Embryonic facial prominence (tissue), 1 donor: ENCODE data around the gene NOL9.
A peak's percentile ranks its signal among the peaks of the same experiment; 100 is the strongest.

Experiments used
- DNase-seq: peaks from one replicate; pipeline ENCODE4 v3.0.0-alpha.2; 2016; ENCODE audit errors: extremely low spot score

NOL9 gene

DNA sequence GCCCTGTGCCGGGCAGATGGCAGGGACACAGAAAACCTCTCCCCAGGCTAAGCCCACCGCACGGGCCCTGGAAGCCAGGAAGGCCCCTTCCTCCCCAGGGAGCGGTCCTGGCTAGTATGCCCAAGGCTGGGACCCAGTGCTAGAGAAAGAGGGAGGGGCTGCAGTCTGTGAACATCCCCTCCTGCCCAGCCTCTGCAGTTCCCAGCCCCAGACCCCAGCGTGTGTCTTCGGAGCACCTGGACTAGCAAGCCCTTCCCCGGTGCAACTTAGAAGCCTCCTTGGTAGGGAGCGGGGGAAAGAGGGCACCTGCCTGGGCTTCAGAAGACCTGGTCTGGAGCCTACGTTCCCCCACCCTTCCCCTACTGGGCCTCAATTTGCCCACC, 64.9 kb downstream of the NOL9 start:
- no peak for DNase-seq

DNA sequence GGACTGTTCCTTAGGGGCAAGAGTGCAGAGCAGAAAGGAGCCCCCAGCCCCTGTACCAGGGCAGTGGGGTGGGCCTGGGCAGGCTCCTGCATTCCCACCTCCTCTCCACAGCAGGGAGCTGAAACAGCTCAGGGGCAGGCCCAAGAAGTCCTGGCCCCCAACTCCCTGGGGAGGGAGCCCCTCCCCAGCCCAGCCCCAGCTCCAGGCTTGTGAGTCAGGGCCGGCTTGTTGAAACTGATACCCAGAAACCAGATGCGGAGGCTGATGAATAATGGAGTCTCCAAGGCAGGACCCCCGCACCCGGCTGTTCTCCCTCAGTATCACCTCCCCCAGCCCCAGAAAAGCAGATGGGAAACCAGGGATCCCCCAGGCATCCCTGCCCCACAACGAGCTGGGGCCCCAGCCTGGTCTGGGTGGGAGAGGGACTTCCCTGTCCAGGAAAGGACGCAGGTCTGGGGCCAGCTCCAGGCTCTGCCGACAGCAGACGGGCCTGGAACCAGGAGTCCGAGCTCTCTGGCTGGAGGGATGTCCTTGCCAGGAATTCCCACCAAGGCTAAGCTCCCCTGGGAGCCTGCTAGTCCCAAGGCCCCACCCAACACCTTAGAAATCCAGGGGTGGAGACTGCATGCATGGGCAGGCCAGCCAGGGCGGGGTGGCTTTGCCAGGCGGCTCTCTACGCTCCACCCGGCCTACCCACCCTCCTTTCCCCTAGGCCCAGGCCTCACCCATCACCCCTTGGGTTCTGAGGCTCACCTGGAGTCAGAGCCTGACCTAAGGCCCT, 65.5 kb downstream of the NOL9 start:
- DNase-seq: no peak

DNA sequence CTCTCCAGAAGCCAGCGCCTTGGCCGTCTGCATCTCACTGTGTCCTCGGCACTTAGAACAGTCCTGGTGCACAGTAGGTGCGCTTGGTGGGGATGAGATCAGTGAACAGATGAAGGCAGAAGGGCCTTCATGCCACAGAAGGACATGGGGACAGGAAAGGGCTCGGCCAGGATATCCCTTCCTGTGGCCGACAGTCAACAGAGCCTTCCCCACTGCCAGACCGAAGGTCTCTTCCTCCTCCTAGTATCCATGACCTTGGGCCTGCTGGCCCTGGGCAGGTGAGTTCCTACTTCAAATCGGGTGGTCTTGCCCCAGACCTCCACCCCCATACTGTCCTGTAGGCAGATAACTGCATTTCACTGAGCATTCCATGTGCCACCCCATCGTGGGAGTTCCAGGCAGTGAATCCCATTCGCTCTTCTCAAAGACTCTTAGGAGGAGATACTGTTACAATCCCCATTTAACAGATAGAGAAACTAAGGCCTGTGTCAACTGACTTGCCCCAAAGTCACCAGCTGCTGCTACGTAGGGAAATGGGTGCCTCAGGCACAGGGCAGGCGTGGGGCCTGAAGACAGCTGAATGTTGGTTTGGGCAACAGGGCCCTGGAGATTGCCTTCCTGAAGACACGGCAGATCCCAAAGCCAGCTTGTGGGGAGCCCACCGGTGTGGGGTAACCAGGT, 66.4 kb downstream of the NOL9 start:
- no peak for DNase-seq

DNA sequence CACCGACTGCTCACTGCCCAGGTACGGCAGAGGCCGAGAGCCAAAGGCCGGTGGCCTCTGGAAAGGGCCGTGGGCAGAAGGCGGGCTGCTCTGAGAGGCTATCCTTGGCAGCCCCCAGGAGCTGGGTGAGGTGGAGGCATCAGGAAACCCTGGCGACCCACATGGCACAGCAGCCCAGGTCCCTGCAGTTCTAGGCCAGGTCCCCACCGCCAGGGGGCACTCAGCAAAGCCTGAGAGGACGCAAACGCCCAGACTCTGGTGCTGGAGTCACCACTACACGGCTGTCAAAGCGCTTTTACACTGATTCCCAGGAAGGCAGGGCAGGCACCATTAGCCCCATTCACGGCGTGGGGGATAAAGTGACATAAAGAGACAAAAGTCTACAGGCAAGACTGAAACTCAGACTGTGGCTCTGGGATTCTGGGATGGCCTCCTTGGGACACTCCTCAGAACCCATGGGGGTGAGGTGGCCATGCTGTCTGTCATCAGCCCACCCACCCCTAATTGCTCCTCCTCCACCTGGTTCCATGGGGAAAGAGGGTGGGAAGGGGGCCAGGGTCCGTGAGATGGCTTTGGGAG, 67.8 kb downstream of the NOL9 start:
- DNase-seq: peak; percentile 67

DNA sequence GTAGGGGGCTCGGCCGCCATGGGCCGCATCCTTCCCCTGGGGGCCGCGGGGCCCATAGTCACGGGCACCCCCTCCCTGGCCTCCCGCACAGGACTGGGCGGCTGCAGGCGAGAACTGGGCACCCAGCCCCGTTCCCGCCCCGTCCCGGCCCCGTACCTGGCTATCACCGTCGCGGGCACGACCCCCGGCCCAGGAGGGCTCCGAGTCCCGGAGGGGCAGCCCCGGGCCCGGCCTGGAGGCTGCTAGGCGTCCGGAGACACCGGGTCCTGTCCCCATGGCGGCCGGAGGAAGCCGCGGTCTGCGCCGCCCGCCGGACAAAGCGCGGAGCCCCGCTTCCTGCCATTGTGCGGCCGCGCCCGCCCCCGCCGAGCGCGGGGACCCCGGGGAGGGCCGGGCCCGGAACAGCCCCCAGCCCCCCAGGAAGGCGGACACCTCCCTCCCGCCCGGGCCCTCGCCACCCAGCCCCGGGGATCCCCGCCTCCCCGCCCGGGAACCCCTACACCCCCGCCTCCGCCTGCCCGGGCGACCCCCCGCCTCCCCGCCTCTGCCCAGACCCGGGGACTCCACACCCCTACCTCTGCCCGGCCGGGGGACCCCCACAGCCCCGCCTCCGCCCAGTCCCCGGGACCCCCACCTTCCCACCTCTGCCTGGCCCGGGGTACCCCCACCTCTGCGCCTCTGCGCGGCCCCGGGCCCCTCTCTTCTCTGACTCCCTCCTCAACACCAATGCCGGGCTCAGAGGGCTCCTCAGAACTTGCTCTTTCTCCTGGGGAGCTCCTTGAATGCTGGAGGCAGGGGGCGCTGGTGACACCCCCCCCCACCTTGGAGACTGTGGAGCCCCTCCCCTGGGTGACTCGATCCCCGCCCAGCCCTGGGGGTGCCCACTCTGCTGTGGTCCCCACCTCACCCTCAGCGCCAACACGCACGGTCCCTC, 68.9 kb downstream of the NOL9 start:
- no peak for DNase-seq

DNA sequence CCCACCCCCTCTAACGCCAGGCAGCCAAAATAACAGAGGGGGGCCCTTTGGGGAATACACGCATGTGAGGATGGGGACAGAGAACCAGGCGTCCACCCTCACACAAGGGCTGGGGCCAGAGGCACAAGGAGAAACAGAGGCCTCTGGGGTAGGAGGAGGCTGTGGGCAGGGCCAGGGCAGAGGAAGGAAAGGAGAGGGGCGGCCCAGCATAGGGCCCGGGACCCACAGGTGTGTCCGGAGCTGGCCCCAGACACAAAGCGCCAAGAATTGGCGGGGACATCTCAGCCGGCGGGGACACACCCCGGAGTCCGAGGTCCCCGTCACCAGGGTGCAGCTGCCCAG, 69.5 kb downstream of the NOL9 start:
- no peak for DNase-seq

DNA sequence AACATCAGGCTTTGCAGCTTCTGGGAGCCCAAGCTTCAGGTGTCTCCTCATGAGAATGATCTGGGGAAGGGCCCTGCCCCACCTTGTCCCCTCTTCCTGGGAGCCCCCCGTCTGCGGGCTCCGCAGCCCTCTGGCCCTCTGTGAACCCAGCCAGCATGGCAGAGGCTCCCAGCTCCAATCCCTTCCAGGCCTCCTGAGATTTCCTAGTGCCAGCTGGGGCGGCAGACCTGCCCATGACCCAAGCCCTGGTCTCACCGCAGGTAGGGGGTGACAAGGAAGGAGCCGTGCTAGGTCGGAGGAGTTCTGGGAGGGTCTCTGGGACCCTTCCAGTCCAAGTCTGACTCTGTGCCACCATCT, 70.6 kb downstream of the NOL9 start:
- DNase-seq: no peak

DNA sequence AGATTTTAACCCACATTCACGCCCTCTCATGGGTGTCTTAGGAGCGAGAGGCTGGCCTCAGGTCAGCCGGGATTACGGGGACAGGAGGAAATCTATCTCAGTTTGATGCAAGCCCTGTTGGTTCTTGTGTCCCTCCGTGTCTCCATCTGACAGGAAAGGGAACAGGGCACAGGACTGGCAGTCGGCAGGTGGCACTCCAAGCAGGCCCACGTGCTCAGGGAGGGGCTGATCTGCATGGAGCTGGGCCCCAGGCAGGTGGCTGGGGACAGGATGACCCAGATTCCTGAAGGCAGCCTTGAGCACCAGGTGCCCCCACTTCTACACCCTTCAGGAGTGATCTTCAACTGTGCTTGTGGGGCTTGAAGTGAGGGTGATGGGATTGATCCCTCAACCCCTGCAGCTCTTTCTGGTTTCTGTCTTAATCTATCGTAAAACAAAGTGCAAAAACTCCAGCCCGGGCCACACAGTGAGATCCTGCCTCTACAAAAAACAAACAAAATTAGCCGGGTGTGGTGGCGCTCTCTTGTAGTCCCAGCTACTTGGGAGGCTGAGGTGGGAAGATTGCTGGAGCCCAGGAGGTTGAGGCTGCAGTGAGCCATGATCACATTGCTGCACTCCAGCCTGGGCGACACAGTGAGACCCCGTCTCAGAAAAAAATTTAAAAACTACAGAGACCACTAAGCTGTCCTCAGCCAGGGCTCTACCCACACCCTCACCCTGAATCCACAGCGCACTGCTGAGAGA, 71.1 kb downstream of the NOL9 start:
- DNase-seq: no peak

DNA sequence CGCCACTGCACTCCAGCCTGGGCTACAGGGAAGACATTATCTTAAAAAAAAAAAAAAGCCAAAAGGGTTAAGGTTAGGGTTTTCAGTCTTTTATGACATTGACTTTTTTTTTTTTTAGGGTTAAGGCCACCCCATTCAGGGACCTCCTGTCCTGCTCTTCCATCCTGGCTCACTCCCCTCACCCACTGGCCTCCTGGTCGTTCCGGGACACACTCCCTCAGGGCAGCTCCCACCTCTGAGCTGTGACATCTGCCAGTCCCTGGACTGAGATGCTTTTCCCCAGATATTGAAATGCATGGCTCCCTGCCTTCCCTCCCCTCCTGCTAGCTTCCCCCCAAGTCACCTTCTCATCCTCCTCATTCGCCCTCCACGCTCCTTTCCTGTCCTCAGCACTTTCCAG, 72.5 kb downstream of the NOL9 start:
- DNase-seq: no peak

DNA sequence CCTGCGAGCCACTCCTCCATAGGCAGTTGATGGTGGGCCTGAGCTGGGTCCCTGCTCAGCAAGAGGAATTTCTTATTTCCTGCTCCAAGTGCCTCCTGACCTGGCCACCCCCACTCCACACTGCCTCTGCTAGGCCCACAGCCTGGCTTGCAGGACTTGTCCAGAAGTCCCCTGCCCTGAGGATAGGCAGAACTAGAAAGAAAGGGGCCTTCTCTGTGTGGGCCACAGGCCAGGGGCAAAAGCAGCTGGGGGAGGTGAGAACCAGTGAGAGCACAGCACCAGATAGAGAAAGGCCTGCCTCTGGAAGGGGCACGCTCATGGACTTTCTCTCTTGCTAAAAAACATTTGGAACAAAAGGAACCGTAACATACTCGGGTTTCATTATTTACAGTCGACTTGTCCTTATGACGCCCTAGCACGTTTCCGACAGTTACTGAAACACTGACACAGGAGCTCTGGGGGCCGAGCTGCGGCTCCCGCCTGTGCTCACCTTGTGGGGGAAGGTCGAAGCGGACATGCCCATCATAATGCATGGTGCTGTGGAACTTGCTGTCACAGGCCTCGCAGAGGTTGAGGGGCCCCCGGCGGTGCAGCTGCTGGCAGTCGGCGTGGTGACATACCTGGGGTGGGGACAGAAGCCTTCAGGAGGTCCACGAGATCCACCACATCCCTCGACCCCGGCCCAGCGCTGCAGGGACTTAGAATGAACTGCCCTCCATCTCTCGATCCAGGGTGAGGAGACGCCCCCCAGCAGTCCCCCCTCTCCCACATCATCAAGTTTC, 77.1 kb downstream of the NOL9 start:
- no peak for DNase-seq

DNA sequence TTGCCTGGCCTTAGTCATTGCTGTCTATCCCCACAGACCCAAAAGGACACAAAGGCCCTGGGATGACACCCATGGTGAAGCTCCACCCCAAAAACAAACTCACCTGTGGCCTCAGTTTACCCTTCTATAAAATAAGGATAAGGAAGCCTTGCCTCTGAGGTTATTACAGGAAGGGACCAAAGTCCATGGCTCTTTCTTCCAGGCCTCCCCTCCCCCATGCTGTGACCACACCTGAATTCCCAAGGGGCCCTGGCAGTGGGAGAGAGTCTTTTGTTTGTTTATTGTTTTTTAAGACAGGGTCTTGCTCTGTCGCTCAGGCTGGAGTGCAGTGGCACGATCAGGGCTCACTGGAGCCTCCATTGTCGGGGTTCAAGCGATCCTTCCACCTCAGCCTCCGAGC, 77.8 kb downstream of the NOL9 start:
- DNase-seq: no peak

DNA sequence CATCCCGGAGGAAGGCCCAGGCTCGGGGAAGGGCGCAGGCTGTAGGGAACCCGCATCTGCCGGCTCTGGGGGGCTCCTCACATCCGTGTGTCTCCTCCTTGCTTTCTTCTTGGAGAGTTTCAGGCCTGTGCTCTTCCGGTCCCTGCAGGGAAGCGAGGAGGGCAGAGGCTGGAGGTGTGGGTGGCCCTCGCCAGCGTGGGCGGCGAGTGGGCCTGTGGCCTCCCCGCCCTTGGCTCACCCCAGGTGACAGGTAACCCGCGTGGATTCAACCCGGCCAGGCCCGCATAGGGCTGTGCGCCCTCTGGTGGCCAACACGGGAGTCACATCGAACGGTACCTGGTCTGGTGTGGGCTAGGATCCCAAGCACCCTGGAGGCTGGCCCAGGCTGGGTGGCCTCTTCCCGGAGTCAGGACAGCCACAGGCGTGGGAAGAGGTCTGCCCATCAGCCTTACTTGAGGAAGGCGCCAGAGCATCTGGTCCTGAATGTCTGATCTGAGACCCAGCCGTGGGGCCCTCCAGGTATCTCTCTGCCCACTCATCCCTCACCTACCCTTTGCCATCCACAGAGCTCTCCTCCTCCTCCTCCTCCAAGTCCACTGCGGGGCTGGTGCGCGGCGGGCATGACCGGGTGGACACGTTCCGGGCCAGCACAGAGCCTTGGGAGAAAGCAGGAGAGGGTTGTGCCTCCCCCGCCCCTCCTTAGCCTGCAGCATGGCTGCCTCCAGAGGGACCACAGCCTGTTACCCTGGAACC, 78.8 kb downstream of the NOL9 start:
- DNase-seq: no peak

DNA sequence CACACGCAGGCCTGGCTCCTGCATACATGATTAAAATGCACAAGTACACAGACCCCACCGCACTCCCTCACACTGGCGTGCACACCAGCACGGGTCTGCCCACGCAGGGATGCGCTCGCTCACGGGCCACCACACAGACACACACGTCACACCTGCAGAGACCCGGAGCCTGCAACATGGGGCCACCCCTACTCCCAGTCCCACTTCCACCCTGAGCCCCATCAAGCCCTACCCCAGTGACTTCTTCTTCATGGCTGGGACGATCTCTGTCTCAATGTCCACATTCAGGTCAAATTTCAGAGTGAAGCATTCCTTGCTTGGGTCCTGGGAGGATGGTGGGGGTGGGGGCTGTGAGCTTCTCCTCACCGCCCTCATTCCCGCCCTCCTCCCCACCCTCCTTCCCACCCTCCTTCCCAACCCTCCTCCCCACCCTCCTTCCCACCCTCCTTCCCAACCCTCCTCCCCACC, 79.5 kb downstream of the NOL9 start:
- DNase-seq: no peak

DNA sequence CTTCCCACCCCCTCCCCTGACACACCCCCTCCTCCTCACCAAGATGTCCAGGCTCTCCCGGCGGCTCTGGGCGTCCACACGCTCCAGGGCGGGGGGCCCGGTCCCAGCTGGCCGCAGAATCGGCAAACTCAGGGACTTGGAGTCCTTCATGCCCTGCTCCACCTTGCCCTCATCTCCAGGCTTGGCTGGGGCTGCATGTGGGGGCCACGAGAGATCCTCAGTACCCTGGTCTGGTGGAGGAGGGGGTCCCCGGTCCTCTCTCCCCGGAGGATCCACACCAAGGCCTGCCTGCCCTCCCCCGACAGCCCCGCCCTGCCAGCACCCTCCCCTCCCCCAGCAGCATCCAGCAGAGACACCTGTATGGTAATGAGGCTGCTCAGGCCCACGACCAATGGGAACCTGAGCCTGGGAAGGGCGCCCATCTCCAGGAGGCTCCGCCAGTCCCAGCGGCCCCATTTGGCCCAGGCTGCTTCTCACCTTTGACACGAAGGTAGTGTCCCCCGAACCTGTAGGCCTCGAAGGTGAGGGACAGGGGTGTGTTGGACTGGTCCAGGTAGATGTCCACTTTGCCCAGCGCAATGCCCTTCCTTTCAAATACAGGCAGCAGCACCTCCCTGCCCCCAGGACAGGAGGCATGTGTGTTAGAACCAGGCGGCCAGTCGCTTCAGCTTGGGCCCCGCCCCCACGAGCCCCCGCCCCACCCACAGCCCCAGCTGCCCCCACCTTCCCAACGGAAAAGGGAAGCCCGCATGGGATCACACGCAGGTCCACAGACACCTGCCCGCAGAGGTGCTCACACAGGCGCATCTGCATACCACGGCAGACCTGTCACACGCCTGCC, 80.1 kb downstream of the NOL9 start:
- DNase-seq: no peak

DNA sequence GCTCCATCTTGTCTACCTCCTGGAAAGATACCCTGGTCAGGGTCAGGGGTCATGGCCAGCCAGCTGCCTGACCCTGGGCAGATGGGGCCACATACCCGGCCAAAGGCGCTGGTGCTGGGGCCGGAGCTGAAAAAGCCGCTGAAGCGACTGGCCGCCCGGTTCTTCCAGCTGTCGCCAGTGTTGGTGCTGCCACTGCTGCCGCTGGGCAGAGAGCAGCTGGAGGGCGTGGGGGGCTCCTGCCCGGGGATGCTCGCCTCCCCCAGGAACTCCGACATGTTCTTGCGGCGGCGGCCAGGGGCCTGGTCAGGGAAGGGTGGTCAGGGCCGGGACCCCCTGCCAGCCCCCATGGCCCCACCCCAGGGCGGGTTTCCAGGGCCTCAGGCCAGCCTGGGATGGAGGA, 81.2 kb downstream of the NOL9 start:
- no peak for DNase-seq

DNA sequence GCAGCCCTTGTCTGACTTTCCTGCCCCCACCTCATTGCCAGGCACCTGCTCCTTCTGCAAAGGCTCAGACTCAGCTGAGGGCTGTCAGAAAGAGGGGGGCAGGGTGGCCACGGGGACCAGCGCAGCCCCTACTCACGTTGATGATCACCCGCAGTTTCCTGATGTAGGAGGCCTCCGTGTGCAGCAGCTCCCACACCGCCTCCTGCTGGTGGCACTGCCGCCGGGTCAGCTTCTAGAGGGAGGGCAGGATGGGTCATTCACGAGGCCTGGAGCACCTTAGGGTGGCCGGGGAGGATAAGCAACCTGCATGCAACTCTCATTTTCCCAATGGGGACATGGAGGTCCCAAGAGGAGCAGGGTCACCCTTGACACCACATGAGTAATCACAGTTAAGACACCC, 81.9 kb downstream of the NOL9 start:
- no peak for DNase-seq

DNA sequence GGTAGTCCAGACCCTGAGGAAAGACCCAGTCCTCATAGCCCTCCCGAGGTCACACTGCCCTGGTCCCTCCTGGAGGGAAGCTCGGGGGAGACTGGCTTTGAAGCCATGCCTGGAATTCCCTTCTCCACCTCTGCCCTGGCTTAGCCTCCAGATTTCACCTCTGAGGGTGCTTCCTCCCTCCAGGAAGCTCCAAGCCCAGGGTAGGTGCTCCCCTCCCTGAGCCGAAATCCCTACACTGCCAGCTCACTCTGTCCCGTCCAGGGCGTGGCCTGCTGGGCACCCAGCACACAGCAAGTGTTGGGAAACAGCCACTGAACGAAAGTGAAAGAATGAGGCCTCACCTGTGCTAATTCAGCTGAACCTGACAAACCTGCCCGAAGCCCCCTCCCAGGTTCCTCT, 82.3 kb downstream of the NOL9 start:
- DNase-seq: no peak
